Activated T-cell treated with anti-CD3 and anti-CD28 coated beads for 4 hours (primary cell): ENCODE results near the gene GIT1.

ENCODE experiments used
- DNase-seq: peaks from one replicate; pipeline ENCODE4 v3.0.0-alpha.2; 2020

GIT1 gene, protein sequence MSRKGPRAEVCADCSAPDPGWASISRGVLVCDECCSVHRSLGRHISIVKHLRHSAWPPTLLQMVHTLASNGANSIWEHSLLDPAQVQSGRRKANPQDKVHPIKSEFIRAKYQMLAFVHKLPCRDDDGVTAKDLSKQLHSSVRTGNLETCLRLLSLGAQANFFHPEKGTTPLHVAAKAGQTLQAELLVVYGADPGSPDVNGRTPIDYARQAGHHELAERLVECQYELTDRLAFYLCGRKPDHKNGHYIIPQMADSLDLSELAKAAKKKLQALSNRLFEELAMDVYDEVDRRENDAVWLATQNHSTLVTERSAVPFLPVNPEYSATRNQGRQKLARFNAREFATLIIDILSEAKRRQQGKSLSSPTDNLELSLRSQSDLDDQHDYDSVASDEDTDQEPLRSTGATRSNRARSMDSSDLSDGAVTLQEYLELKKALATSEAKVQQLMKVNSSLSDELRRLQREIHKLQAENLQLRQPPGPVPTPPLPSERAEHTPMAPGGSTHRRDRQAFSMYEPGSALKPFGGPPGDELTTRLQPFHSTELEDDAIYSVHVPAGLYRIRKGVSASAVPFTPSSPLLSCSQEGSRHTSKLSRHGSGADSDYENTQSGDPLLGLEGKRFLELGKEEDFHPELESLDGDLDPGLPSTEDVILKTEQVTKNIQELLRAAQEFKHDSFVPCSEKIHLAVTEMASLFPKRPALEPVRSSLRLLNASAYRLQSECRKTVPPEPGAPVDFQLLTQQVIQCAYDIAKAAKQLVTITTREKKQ

DNA sequence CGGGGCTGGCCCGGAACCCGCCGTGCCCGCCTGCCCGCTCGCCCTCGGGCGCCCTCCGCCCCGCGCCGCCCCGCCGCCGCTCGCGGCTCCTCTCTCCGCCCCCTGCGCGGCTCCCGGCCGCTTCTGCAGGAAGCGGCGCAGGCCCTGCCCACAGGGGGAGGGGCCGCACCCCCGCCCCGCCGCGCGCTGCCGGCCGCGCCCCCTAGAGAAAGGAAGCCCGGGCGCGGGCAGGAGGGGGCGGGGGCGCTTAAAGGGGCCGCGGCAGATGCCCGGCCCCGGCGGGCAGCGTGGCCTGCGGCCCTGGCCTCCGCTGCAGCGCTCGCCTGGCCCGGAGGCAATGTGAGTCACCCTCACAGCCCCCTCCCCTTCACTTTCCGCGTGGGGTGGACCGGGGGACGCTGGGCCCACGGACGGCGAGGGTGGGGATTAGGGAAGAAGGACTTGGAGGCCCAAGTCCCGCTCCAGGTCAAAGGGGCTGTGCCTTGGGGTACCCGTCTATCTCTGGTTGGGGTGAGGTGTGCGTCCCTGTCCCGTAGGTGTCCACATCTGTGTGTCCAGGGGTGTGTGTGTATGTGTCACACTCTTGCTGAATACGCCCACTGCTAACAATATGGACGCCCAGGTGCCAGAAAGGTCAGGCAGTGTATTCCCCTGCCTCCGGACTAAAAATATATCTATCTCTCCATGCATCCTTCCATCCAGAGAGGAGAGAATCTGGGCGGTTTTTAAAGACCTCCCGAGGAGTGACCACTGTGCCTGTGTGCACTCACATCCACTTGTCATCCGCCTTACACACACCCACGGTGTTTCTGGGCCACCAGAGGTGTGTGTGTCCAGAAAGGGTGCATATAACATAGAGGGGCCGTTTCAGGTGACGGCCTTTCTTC, at the start of gene GIT1:
Gene GIT1, minus strand, starts transcription at position 125 of the 887 bp plus-strand sequence. CDS start 270 bp downstream, outside the sequence.
- peak; percentile 78 for DNase-seq

DNA sequence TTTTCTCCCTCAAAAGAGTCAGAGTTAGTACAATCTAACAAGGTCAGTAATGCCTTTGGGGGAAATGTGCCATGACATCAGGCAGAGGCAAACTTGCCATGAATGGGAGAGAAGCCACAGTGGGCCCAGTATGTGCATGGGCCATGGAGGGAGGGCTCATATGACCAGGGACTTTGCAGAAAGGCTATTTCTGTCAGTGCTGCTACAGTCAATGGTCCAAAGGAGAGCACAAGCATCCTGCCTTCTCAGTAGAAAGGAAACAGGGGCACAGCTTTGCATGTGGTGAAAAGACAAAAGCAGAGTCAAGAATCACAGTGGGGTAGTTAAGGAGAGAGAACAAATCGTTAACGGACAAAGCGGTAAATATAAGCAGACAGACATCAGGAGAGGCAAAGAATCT, 44.4 kb upstream of the GIT1 start:
- DNase-seq, result no peak

DNA sequence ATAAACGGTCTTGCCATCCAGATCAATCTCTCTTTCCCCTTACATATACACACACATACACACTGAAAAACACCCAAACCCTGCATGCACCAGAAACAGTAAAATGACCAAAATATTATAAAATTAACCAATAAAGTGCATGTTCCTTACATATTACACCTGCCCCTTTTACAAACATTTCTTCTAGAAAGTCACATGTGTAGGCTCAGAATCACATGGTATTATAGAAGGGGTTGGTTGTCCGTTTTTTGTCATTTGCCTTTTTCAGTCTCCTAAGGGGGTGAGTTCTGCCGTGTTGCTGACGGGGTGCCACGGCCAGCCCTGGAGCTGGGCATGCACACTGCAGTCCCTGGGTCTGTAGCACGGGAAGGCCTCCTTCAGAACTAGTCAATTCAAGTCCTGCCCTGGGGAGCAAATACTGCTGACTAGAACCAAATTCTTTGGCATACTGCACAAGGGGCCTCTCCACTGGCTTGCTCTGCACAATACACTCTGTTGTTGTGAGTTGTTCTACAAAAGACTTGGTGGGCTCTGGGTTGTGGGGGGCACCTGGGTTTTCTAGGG, 41.3 kb upstream of the GIT1 start:
- DNase-seq, result no peak

DNA sequence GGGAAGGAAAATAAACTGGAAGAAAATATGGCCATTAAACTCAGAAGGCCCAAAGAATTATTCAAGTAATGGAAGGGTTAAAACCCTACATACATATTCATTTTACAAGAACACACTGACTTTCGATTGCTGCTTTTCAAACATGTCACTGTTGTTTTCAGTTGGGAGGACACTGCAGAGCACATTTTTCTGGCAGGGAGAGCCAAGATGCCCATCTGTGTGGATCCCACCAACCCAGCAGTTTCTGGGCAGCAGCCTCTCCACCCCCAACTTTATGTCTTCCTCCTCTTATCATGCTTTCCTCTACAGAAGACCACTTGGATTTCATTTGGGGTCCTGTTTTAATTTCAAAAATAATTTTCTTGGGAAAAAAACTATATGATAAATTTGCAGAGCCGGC, 40.4 kb upstream of the GIT1 start:
- no peak for DNase-seq

DNA sequence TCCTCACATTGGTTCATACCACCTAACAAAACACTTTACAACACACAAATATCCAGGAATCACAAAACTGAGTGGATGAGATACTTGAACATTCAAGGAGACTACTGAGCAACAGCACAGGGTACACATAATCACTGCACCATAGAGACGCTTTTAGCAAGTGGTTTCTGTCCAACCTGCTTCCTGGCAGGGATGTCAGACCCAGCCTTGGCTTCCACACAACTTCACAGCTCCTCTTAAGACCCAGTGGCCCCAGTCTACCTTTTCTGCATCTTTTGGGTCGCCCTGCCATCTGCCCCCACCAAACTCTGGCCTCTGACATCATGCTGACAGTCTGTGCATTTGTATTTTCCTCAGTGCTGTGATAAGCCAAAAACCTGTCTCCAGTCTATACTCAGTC, 39.2 kb upstream of the GIT1 start:
- DNase-seq, result no peak

DNA sequence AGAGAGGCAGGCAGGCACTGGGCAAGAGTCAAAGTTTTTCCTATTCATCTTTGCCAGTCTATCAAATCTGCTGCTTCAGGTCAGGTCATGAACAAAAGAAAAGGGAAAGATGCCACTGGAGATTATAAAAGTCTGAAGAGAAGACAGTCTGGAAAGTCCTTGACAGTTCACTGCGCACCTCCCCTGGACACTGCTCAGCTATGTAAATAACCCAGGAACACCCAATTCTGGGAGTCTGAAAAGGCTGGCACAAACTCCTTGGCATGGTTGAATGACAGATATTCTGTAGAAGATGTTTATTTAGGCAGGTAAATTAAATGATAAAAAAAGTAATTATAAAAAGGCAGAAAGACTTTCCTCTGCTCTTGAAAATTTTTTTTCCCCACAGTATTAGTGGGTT, 38.5 kb upstream of the GIT1 start:
- no peak for DNase-seq

DNA sequence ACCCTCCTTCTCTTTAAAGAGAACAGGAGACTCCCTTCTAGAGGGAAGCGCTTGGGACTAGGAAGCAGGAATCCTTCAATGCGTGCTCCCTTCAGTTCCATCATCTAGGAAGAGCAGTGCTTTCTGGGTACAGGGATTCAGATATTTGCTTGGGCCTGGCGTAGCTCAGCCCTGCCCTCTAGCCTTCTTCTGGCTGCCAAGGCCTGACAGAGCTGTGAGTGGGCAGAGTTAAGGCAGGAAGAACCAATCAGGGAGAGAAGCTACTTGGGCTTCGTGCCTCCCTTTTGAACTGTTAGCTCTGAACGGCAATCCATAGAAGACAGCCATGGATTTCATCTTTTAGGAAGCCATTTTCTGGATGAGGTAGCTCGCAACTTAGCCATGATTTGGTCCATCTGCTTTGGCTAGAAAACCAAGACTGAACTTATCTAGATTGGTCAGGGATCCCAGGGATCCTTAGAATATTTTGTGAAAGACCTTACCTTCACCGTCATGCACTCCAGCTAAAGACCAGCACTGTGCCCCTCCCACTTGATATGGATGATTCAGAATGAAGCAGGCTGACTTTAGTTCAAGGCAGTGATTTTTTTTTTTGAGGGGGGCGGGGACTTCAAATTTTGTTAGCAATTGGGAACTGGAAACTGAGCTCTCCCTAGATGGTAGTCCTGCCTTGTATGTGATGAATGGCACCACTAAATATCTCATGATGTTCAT, 35.7 kb upstream of the GIT1 start:
- DNase-seq, result no peak

DNA sequence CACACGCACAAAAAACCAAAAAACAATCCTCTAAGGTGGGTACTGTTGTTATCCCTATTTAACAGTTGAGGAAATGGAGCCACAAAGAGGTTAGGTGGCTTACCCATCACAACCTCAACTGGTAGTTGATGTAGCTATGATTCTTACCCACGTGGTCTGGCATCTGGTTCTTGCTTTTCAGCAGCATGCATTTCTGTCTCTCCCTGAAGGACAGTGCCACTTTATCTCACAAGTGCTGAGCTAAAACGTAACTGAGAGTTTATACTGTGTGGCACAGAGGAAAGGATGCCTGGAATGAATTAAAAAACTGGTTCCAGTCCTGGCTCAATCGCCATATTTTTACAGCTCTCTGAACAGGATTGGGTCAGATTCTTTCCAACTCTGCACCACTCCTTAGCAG, 35.1 kb upstream of the GIT1 start:
- DNase-seq, result no peak

DNA sequence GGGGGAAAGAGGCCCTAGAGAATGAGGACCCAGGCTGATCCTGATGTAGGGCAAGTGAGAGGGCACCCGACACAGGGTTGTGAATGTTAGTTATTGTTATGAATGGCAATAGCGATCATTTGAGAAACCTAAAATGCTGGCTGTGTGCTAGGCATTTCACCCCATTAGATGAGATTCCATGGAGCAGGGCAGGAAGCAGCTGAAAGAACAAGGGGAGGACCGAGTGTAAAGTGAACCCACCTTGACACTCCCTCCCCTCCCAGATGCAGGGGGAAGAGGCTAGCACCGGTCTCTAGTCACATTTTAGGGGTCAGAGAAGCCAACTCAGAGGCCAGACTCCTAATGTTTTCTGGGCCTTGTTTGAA, 33.8 kb upstream of the GIT1 start:
- DNase-seq, result no peak

DNA sequence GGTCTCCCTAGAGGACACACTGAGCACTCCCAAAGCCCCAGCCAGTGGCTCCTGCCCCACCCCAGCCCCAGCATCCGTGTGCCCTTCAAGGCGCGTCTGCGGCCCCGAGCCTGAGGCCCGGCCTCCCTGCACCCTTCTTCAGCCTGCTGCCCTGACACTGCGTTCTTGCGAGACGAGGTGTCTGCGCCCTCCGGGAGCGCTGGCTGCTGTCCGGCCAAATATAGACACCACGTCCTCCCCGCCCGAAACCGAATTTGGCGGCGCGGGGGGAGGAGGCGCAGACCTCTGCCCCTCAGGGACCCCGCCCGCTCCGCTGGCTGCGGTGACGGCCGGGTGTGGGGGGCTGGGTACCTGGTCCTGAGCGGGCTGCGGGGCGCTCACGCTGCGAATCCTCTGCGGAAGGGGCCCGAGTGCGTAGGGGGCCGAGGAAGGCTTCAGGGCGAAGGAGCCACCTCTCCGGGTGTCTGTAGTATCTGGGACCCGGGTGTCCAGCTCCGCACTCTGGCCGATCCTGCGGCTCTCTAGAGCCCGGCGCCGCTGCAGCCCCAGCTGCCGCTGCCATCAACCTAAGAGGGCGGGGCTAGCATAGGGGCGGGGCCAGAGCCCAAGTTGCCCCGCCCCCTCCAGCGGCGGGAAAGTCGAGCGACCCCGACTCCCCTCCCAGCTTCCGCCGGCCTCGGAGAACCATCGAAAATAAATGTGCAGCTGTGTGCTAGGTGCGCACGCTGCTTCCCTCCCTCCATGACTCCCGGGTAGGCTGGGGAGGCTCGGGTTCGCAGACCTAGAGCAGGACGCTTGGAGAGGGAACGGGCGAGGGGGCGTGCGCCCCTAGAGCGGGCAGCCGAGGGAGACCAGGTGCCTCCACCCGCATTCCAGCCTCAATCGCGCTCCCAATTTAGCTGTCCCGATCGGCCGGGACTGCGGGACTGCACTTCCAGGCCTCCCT, 33.2 kb upstream of the GIT1 start, which contains the start of gene CORO6:
Gene CORO6, minus strand, starts transcription at position 576 of the 946 bp plus-strand sequence. CDS start 1,491 bp downstream, outside the sequence.
- peak; percentile 64 for DNase-seq

DNA sequence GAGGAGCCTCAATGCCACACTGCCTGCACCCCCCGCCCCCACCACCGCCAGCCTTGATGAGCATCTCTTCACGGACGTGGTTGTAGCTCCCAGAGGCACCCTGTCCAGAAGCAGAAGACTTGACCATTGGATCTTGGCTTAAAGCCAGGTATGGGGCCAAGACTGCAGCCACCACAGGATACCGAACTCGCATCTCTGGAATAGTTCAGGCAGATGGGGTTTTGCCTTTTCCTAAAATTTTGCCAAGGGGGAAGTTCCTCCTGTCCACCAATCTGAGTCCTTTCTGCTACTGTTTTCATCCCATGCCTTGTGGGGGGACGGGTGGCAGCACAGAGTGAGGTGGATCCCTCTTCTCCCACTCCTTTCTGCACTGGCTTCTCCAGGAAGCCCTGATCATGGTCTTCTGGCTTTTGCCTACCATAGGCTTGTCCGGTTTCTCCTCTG, 32.3 kb upstream of the GIT1 start:
- DNase-seq, result no peak

DNA sequence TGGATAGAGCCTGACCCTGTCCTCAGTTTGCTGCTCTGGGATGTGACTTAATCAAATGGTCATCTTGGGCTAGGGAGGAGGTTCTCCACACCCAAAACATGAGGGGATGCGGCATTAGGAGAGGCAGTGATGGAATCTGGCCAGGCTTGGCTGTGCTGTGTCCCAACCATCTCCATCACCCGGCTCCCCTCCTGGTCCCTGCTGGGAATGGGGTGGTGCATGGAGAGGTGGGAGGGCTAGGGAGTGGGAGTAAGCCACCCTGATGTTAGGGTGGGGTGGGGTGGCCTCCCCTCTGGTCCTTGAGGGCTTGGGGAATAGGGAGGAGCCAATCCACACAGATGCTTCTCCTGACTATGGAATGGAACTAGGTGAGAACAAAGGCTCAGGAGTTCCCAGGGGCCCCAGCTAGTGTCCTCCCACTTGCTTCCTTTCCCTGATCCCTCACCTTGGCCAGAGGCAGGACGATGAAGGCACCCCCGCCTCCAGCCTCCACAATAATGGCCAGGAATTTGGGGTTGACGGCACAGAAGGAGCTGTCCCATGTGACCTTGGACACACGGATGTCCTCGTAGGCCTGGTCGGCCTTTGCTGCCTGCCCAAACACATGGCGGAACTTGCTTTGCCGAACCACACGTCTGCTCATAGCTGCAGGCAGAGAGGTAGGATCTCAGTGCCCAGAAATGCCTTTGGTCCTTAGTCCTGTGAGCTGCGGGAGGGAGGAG, 31.5 kb upstream of the GIT1 start:
- no peak for DNase-seq

DNA sequence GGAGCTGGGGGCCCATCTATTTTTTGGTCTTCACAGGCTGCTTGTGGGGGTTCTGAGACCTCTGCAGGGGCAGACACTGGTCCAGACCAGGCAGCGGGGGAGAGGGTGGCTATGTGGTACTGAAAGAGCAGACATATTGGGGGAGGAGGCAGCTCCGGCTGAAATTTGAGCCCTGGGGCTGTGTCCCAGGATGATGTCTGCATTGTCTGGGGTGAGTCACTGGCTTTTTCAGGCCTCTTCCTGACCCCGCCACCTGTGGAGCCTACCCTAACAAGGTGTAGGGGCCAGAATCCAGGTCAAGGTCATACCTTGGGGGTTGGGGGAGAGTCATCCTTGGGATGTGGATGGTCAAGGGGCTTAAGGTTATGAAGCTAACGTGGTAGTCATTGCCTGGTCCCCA, 30.8 kb upstream of the GIT1 start:
- no peak for DNase-seq

DNA sequence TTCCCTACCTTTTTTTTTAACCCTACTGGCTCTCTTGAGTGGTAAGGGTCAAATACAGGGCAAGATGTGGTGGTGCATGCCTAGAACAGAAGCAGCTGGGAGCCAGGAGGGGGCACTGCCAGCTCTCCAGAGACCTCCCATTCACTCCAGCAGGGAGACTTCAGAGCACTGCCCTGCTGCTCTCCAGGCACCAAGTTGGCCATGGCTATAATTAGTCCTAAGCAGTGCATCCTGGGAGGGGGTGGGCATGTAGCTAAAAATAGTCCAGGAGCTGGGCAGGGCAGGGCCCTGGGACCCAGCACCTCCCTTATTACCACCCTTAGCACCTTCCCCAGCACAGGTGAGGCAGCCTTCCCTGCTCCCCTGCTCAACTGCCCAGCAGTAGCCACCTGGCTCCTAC, 29.8 kb upstream of the GIT1 start:
- DNase-seq, result no peak

DNA sequence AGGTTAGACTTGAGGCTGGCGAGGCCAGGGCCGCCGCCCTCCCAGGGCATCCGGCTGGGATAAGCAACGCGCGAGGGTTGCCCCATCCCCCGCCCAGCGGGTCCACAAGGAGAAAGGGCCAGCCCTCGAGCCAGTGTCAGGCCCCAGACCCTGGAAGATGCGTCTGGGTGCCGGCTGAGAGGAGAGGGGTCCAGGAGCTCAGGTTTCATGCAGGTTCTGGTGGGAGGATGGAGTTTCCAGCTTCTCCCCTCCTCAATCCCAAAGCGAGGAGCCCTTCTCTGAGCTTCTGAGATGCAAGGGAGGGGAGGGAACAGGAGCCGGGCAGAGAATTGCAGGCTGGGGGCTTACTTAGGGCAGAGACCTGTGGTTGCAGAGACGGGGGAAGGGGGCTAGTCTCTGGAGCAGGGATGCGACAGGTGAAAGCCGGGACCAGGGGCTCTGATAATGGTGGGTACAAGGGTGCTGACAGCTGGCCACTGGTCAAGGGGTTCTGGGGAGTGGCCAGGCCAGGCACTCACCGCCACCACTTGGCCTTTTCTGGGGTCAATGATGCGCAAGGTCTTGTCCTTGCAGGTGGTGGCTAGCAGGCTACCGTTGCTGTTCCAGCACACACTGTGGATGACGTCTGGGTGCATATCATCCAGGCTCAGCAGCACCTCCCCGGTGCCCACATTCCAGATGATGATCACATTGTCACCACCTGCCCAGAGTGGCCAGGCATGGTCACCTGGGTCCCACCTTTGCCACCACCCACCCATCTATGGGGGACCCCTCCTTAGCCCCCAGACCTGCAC, 29.0 kb upstream of the GIT1 start:
- no peak for DNase-seq

DNA sequence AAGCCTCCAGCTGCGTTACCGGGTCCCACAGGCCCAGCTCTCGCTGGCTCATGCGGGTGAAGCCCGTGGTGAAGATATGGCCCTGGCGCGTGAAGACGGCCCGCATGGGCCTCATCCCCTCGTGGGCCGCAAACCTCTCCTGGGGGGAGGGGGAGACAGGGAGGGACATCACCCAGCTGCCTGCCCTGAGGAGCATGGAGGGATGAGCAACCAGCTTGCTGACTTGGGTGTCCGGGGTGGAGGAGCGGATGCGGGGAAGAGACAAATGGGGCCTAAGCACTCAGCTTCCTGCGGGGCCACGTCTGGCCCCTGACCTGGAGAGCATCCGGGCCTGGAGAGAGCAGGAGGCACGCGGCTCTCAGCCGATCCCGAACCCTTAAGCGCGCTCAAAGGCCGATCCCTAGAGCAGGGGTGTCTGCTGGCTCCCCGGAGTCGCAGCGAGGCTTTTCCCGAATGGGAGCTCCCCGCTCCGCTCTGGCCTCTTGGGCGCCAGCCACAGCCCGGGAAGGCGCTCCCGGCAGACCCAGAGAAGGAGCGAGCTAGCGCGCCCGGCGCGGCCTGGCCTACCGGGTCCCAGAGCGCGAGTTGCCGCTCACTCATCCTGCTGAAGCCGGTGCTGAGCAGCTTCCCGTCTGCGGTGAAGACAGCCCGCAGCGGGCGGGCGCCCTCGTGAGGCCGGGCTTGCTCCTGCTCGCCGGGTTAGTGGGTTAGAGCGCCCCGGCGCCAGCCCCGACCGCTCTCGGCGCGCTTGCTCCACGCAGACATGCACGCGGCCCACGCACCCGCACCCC, 28.2 kb upstream of the GIT1 start:
- DNase-seq, result peak; percentile 86

DNA sequence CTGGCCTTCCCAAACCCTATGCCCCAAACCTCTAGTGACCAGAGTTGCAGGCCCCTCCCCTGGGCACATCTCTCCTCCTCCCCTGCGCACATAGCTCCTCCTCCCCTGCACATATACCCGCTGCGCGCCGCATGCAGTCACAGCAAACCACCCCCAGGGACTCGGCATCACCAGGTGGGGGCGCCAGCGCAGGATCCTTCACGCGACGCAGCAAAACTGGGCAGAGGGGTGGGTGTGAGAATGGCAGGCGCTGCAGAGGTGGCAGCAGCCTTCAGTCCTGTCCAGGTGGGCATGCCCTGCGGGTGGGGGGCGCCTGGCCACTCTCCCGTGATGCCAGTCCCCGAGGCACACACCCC, 27.7 kb upstream of the GIT1 start:
- peak; percentile 86 for DNase-seq

DNA sequence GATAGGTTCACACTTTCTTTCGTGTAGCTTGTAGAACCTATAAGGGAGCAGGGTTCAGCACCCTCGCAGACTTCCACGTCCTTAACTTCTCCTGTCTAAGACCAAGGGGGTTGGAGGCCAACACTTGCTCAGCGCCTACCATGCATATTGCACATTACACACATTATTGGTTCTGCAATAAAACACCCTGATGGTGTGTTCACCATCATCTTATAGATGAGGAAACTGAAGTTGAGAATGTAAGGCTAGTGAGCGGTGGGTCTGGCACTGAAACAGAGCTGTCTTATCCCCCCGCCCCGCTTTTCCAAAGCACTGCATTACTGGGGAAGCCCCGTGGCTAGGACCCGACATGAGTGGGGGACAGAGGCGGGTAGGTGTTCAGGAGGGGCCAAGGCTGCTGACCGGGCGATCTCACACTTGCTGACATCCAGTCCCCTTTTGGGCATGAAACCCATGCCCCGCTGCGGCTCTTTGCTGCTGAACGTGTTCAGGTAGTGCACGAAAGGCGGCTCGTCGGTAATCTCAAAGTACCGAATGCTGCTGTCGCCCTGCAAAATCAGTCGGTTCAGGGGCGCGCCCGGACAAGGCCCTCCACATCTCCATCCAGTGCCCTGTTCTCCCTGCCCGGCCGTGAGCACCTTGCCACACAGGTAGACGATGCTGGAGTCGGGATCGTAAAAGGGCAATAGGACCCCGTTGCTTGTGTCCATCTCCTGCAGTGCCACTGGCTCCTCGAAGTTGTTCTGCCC, 27.0 kb upstream of the GIT1 start:
- DNase-seq, result no peak
